GM18909 (cell line): ENCODE results near the gene ANGPTL4.
"Not testable (repeated sequence)": the region's sequence is repeated elsewhere in the genome, so short reads cannot be mapped to it uniquely, and the experiment has no call there.

Experiments used
- ATAC-seq: cut with Tn5 transposase; IDR thresholded peaks from one replicate; pipeline ENCODE4 v1.9.1; 2021; ENCODE audit warnings: mild to moderate bottlenecking; ENCODE audit not compliant: unreplicated experiment, poor library complexity

Gene ANGPTL4

DNA sequence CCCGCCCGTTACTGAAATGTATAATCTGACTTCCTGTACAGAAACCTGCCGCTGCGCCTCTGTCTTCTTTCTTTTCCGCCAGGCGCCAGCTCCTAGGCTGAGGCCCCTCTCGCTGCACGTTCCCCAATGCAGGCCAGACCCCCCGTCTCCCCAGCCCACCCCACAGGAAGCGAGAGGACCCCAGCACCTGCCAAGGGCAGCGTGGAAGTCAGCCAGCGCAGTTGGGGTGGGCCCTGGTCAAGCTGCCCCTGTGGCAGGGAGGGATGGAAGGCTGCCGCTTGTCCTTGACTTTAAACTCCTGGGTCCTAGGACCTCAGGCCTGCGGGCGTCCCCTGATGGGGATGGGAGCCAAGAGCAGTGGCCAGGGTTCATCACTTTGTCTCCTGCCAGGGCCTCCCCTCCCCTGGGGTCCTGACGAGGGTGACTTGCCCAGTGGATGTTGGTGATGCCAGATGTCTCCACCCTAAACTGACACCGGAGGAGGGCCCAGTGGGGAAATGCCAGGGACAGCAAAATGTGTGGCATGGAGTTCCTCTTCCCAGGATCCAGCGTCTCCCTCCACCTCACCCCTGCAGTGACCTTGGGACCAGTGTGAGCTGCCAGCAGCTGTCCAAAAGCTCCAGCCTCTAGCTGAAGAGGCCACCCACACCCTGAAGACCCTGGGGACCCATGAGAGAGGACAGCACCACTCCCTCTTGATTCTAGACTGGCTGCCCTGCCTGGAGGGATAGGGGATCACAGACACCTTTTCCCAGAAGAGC is 40.6 kb downstream of the ANGPTL4 start:
- no peak for ATAC-seq

DNA sequence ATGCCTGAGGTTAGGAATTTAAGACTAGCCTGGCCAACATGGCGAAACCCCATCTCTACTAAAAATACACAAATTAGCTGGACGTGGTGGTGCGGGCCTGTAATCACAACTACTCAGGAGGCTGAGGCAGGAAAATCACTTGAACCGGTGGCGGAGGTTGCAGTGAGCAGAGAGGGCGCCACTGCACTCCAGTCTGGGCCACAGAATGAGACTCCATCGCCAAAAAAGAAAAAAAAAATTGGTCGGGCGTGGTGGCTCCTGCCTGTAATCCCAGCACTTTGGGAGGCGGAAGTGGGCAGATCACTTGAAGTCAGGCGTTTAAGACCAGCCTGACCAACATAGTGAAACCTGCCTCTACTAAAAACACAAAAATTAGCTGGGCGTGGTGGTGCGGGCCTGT is 46.8 kb downstream of the ANGPTL4 start:
- not testable (repeated sequence) for ATAC-seq

DNA sequence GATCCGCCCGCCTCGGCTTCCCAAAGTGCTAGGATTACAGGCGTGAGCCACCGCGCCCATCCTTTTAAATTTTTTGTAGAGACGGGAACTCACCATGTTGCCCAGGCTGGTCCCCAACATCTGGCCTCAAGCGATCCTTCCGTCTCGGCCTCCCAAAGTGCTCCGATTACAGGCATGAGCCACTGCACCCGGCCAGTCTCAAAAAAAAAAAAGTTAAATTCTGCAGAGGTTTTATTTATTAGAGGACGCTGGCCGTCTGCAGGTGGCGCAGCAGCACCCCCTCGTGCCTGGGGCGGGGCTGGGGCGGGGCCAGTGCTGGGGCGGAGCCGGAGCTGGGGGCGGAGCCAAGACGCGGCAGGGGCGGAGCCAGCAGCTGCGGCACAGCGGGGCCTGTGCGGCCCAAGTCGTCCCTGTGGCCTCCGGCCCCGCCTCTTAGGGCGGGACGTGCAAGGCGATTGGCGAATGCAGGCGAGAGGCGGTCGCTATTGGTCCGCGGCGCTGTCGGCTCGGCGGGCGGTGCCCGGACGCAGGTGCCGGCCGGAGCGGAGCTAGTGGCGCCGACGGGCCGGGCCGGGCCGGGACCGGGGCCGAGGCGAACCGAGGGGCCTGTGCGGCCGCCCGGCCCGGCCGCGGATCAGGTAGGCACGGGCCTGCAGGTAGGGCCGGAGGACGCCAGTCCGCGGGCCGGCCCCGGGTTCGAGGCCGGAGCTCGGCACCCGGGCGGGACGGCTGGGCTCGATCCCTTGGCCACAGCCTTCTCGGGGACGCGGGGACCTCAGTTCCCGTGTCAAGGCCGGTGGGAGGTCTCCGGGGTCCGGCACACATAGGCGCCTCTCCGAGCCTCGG is 49.1 kb downstream of the ANGPTL4 start, which contains the start of gene MARCHF2:
Gene MARCHF2 (plus strand): TSS at position 523 of the 846 bp plus-strand sequence. CDS start 8,536 bp downstream, outside the sequence.
- peak; percentile 98 for ATAC-seq

DNA sequence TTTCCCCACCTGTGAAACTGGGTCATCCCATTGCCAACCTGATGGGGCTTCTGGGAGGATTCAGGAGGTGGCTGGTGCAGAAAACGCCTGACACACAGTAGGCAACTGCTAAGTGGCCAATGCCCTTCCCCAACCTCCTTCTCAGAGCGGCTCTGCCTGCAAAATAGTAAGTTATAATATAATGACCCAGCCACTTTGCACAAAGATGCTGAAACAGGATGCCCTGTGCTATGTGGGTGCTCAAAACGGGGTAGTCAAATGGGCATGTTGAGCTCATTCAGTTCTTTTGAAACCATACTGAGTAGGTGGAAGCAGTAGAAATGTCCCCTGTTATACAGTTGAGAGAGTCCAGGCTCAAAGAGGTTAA is 49.7 kb downstream of the ANGPTL4 start:
- no peak for ATAC-seq

DNA sequence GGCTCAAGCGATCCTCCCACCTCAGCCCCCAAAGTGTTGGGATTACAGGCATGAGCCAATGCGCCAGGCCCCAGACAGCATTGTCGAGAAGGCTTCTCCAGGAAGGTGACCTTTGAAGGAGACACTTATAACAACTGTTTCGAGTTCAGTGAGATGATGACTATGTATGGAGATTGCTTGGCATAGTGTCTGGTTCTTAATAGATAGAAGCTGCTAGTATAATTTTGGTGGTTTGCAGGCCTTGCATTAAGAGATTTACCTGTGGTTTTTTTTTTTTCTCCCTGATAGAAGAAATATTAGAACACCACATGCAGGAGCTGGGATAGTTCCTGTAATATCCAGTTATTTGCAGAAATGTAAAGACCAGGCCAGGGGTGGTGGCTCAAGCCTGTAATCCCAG is 52.8 kb downstream of the ANGPTL4 start:
- no peak for ATAC-seq

DNA sequence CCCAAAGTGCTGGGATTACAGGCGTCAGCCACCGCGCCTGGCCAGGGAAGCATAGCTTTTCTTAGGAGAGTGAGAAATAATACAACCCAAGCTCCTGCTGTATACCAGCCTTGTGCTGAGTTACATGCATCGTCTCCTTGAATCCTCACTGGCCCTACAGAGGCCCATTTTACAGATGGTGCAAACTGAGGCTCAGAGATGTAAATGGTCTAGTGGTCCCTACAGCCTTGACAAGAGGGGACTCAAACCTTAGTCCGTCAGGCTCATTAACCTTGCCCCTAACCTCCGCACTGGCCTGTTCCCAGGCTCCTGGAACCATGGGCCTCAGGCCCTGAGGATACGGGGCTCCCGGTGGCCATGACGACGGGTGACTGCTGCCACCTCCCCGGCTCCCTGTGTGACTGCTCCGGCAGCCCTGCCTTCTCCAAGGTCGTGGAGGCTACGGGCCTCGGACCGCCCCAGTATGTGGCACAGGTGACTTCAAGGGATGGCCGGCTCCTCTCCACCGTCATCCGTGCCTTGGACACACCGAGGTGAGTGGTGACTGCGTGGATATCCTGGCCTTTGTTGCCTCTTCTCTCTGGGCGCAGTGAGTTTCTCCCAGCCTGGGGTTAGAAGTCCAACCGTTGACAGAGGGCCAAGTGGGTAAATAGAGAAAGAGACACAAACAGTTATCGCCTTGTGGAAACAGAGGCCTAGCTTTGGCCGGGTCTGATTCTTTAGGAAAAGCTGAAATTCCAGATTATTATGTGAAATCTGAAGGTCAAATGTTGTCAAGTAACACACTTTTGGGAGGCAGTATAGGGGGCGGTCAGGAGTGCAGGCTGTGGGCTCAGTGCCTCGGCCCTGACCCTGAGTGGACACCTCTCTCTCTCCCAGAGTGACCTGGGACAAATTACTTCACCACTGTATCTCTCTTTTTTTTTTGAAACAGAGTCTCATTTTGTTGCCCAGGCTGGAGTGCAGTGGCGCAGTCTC is 57.8 kb downstream of the ANGPTL4 start:
- no peak for ATAC-seq

DNA sequence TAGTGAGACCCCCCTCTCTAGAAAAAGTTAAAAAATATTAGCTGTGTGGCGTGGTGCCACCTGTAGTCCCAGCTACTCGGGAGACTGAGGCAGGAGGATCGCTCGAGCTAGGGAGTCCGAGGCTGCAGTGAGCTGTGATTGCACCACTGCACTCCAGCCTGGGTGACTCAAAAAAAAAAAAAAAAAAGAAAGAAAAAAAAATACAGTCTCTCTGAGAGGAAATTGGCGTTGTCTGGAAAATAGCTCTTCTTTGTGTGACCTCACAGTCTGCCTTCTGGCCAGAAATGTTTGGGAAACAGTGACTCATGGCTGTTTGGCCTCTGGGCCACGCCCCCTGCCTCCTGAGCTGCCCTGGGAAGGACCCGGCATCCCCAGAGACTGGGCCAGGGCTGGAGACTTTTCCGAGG is 59.9 kb downstream of the ANGPTL4 start:
- no peak for ATAC-seq
